UCSD-AML1 (cell line): ENCODE data around the gene SLC10A6.
"Not testable (repeated sequence)": the region's sequence is repeated elsewhere in the genome, so short reads cannot be mapped to it uniquely, and the experiment has no call there.

Experiments
- DNase-seq: peaks from one replicate; lab custom pipeline; 2025; ENCODE audit not compliant: unreplicated experiment; lab: John Stamatoyannopoulos, UW

SLC10A6 gene, protein sequence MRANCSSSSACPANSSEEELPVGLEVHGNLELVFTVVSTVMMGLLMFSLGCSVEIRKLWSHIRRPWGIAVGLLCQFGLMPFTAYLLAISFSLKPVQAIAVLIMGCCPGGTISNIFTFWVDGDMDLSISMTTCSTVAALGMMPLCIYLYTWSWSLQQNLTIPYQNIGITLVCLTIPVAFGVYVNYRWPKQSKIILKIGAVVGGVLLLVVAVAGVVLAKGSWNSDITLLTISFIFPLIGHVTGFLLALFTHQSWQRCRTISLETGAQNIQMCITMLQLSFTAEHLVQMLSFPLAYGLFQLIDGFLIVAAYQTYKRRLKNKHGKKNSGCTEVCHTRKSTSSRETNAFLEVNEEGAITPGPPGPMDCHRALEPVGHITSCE

DNA sequence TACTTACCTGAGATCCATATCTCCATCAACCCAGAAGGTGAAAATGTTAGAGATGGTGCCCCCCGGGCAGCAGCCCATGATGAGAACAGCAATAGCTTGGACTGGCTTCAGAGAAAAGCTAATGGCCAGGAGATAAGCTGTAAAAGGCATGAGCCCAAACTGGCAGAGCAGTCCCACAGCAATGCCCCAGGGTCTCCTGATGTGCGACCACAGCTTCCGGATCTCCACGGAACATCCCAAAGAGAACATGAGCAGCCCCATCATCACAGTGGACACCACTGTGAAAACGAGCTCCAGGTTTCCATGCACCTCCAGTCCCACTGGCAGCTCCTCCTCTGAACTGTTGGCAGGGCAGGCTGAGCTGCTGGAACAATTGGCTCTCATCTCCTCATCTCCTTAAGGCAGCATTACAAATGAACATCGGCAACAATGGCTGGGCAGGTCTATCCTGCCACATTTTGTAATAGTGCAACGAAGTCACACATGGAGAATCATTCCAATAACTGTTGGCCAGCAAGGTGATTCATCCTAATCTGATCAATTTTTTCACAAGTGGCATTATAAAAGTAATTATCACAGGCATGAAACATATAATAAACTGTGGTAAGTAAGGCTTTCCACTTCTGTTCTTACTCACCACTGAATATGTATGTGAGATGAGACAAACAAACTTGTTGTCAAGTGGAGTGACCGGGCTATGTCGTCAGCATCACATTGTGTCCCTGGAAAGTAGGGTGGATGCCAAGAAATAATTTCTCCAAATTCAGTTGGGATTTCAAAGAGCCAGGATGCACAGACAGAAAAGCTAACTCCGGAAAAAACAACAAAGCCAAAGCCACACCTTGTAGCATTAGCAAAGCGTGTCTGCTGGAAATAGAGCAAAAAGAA, at the start of gene SLC10A6:
TSS of gene SLC10A6 (minus strand) at position 653 of the 888 bp plus-strand sequence. CDS start at position 384, 269 bp downstream.
- DNase-seq = no peak

DNA sequence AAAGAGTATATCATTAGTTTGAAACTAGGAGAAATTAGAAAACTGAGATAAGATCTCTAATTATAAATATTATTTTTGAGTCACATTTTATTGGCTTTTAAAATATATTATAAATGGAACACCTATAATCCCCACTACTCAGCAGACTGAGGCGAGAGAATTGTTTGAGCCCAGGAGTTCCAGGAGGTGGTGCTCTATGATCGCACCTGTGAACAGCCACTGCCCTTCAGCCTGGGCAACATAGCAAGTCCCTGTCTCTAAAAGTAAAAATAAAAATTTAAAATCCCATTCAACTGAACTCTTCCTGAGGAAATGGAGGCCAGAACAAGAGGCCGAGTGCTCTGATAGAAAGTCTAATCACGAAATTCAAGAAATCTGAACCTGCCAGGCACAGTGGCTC, 49.4 kb upstream of the SLC10A6 start:
- peak; percentile 20 for DNase-seq

DNA sequence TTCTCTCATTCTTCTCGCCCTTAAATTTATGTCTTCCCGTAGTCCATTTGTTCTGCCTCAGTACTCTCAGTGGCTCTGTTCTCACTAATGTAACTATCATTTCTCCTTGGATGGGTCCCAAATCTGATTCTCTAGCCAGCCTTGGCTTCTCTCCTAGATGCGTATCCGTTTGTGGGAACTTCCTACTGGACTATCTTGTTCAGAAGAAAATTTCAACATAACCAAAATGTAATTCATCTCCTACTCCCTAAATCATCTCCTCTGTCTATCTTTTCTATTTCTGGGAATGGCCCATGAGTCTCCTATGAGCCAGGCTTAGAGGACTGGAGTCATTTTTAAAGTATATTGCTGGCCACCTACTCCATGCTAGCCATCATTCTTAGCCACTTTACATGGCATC, 47.4 kb upstream of the SLC10A6 start:
- no peak for DNase-seq

DNA sequence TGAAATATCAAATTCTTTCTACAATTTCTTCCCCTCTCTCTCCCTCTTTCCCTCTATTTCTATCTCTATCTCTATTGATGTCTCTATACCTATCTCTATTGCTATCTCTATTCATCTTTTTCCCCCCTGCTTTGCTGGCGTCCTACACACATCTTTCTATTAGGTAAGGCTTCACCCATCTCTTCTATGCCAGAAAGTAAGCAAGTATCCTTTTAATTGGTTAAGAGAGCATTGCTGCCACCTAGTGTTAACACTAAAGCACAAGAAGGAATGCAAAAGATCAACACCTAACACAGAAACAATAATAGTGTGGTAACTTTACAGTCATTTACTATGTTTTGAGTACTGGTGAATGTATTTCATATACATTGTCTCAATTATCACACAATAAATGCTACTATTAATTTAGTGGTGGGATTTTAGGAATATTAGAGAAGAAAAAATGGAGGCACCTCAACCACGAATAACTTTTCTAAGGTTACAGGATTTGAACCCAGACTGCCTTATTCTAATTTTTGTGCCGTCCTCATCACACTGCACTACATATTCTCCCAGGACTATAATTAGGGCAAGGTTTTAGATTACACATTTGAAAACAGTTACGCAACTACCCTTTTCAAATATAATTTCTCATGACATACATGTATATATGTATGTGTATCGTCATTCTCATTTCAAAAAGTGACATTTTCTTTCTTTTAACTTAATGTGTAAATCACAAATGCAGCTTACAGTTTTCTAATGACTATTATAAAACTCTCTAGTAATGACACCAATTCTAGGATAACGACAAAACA, 46.7 kb upstream of the SLC10A6 start:
- no peak for DNase-seq

DNA sequence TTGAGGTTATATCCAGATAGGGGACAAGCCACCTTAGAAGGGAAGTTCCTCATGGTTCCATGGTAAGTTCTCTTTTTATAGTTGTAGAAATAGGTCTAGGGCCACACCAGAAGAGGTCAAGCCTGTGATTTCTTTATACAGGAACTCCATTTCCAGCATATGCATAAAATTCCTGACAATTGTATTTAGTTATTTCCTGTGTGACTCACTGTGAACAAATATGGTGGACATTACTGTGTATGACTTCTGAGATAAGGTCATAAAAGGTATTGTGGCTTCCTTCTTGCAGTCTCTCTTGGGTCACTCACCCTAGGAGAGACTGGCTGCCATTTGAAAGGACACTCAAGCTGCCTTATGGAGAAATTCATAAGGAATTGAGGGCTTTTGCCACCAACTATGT, 45.3 kb upstream of the SLC10A6 start:
- no peak for DNase-seq

DNA sequence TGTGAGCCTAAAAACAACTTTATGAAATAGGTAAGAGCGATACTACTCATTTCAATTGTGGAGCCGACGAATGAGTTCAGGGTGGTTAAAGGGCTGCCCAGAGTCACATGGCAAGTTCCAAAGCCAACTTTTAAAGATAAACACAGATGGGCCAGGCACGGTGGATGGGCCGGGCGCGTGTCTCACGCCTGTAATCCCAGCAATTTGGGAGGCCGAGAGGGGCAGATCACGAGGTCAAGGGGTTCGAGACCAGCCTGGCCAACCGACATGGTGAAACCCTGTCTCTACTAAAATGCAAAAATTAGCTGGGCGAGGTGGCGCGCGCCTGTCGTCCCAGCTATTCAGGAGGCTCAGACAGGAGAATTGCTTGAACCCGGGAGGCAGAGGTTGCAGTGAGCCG, 44.0 kb upstream of the SLC10A6 start:
- no peak for DNase-seq

DNA sequence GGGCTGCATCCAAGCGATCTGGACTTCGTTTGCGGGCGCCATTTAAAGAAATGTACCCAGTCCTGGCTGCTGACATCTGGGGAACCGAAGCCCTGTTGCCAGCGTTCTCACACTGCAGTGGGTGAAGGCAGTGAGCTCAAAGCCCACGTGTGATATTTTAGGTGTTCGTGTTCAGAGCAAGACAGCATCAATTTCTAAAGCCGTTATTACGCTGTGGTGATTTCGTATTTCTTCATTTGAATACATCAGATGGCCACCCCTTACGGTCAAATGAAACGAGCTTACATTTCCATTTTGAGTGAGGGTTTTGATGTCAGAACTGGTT, 43.4 kb upstream of the SLC10A6 start:
- no peak for DNase-seq

DNA sequence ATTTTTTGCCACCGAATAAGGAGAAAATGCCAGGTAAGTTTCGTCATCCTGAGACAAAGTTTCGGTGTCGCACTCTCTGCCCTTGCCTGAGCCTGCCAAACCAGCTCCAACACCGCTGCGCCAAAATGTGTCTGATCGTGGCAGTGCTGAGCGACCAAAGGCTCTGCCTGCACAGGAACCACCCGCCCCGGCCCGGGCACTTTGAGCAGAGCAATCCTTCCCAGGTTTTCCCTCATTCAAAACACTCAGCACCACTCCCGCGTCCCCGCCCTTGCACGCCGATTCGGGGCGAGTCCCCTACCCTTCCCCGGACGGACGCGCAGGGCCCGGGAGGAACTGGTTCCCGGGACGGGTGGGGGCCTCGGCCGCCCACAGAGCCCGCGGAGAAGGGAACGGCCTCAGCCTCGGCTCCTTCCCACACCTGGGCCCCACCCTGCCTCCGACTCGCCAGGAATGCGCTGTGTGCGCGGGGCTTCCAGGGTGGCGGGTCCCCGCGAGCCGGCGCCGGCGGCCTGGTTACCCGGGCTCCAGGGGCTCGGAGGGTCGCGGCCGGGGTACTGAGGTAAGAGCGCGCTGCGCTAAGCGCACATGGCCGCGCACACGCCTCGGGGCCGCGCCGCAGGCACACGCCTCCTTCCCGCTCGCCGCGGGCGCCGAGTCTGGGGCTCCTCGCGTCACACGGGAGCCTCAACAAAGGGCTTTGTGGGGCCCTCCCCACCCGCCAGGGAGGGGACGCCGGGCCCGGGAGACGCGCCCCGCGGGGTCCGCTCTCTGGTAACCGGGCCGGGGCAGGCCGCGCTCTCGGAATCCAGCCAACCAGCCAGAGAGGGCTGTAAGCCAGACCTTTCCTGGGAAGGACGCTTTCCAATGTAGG, 42.8 kb upstream of the SLC10A6 start, which contains the start of gene C4orf36:
TSS of gene C4orf36 (minus strand) at position 661 of the 874 bp plus-strand sequence. CDS start 902 bp downstream, outside the sequence.
- peak; percentile 61 for DNase-seq

DNA sequence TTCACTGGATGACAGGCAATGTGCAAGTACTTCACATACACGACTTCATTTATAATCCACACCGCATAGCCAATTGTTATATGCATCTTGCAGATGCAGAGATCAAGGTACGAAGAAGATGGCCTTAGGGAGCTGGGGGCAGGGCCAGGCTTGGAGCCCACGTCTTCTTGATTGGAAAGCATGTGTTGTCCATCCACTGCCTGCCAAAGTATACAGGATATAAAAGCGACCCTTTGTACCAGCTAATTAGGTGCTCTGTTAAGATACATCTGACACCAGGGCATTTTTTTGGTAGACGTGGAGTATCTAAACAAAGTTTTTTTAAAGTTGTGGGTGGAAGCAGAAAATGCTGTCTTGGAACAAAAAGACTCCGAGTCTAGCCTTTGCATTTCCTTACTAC, 41.6 kb upstream of the SLC10A6 start:
- no peak for DNase-seq

DNA sequence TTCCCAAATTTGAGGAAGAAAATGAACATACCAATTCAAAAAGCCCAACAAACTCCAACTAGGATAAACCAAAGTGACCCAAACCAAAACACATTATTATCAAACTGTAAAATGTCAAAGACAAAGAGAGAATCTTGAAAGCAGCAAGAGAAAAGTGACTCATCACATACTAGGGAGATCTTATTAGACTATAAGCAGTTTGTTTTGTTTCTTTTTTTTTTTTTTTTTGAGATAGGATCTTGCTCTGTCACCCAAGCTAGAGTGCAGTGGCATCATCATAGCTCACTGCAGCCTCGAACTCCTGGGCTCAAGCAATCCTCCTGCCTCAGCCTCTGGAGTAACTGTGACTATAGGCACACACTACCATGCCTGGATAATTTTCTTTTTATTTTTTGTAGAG, 30.5 kb upstream of the SLC10A6 start:
- no peak for DNase-seq

DNA sequence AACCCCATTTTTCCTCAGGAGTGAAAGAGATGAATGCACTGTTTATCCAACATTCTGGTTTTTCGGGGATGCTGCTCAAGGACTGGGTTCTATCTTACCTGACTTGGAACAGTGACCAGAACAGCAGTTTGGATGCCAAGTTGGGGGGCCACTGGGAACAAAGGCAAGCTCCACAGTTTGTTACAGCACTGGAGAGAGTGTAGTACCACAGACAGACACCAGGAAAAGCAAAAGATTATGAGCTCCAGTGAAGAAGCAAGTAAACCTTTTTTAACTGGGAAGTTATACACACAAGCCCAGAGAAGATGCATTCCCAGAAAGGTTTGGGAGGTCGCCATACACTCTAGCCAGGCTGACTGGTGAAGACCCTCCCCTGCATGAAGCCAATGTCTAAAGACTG, 29.5 kb upstream of the SLC10A6 start:
- DNase-seq = no peak

DNA sequence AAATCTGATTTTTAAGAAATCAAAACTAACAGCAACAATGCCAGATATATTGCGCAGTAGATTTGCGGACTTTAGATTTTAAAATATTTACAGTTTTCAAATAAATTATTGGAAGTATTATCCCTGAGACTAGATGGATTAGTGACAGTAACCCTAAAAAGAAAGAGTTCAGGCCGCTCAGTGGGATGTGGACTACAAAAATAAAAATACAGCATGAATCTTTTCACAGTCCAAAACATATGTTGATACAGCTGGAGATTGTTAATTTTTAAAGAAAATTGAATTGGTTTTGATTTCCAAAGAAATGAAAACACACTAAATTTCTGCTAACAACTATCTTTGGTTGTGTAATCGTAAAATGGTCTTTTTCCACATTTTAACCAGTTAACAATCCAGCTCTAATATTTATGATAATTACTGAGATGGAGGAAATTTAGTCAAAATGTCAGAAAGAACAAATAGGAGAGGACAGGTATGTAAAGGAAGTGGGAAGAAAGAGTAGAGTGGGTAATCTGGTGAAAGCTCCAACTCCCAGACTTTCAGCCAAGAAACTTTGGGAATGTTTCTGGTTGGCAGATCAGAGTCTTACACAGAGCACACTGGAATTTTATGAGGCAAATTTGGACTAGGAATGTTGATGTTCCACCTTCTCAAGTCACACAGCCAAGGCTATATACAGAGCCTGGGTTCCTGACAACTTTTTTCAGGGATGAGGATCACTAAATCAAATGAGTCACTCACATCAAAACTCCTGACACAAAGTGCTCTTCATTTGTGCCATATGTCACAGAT, 27.9 kb upstream of the SLC10A6 start:
- DNase-seq = no peak

DNA sequence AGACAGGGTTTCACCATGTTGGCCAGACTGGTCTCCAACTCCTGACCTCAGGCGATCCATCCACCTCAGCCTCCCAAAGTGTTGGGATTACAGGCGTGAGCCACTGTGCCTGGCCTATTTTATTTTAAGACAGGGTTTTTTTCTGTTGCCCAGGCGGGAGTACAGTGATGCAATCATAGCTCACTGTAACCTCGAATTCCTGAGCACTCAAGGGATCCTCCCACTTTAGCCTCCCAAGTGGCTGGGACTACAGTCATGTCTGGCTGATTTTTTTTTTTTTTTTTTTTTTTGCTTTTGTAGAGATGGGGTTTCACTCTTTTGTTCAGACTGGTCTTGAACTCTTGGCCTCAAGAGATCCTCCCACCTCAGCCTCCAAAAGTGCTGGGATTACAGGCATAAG, 26.3 kb upstream of the SLC10A6 start:
- not testable (repeated sequence) for DNase-seq

DNA sequence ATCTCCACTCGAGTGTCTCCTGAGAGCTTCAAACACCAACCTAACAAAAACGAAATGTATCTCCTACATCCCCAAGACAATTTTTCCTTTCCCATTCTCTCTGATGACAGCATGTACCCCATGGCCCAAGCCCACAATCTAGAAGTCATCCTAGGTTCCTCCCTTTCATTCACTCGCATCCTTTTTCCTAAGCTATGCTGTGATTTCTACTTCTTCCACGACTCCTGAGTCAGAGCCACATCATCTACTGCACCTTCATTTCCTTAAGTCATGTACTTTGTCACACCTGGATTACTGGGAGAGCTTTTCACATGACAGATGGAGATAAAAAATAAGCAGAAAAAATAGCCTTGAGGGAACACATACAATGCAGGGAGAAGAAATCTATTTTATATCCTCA, 23.0 kb upstream of the SLC10A6 start:
- DNase-seq = no peak

DNA sequence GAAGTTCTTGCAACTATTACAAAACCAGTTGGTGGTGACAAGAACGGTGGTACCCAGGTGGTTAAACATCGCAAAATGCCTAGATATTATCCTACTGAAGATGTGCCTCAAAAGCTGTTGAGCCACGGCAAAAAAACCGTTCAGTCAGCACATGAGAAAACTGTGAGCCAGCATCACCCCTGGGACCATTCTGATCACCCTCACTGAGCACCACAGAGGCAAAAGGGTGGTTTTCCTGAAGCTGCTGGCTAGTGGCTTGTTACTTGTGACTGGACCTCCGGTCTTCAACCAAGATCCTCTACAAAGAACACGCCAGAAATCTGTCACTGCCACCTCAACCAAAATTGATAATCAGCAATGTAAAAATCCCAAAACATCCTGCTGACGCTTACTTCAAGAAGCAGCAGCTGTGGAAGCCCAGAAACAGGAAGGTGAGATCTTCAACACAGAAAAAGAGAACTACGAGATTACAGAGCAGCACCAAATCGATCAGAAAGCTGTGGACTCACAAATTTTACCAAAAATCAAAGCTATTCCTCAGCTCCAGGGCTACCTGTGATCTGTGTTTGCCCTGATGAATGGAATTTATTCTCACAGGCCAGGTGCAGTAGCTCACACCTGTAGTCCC, 21.4 kb upstream of the SLC10A6 start:
- DNase-seq = no peak

DNA sequence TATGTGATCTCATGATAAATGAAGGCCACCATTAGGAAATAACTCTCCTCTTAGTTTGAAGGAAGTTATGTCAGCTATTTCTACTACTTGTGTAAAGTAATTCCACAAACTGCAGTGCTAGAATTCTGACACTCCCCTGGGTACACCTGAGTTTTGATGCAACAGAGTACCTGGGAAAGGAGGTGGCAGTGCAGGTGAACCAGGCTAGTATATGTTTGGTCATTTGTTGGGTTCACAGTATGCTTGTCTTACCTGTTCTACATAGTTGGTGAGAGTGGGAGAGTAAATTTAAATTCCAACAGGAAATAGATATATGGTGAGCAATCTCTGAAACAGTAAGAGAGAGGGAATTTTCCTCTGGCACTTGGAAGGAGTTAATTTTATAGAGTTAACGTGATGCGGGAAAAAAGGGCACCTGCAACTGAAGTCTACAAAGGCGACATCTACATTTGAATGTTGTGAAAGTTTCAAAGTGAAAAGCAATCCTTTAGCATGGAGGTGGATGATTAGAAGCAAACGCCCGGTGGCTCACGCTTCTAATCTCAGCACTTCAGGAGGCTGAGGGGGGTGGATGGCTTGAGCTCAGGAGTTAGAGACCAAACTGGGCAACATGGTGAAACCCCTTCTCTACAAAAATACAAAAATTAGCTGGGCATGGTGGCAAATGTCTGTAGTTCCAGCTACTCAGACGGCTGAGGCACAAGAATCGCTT, 8.3 kb upstream of the SLC10A6 start:
- no peak for DNase-seq

DNA sequence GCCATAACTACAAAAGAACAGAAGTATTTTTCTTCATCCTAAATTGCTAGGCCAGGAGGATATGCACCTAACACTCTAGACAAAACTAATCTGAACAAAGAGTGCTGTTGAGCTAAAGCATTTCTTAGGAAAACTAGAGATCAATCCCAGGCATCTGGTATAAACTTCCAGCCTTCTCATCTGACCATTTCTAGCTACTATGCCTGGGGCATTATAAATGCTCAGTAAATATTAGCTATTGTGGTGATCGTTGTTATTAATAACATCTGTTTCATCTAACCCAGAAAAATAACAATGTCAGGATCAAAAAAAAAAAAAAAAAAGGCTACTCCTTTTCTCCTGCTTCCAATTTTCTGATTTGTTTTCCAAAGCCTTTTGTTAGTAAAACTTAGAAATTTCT, 7.7 kb upstream of the SLC10A6 start:
- DNase-seq = no peak

DNA sequence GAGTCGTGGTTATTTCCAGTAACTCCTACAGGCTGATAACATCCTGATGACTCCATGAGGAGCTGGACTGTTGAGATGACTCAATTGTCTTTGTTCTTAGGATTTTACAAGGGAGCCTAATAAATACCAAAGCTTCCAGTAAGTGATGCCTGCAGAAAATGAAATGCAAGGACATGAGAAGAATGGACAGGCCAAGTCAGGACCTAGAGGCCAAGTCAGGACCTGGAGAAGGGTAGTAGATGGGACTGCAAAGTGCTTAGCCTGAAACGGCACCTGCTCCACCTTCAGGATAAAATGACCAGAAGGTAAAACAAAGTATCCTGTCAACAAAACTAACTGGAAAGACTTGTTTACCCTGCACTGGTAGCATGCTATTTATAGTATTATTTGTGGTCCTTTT, 6.4 kb upstream of the SLC10A6 start:
- no peak for DNase-seq

DNA sequence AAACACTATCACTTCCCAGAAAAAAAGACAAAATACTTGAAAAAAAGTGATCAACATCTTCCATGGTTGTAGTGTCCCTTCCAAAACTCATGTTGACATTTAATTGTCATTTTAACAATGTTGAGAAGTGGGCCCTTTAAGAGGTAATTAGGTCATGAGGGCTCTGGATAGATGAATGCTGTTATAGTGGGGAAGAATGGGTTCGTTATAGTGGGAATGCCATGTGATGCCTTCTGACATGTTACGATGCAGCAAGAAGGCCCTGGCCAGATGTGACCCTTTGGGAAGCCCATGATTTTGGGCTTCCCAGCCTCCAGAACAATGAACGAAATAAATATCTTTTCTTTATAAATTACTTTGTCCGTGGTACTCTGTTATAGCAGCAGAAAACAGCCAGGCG, 4.0 kb upstream of the SLC10A6 start:
- DNase-seq = no peak
